NCI-H1105 (cell line): Measurements from ENCODE around the gene CILP2.

Source experiments
- DNase-seq: peaks from one replicate; lab custom pipeline; 2025; lab: John Stamatoyannopoulos, UW

Gene CILP2

DNA sequence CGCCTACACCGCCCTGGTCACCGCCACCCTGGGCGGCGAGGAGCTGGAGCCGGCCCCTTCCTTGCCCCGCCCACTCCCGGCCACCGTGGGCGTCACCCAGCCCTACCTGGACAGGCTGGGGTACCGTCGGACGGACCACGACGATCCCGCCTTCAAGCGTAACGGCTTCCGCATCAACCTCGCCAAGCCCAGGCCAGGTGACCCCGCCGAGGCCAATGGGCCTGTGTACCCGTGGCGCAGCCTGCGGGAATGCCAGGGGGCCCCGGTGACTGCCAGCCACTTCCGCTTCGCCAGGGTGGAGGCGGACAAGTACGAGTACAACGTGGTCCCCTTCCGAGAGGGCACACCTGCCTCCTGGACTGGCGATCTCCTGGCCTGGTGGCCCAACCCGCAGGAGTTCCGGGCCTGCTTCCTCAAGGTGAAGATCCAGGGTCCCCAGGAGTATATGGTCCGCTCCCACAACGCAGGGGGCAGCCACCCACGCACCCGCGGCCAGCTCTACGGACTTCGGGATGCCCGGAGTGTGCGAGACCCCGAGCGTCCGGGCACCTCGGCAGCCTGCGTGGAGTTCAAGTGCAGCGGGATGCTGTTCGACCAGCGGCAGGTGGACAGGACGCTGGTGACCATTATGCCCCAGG is 7.0 kb downstream of the CILP2 start:
- no peak for DNase-seq

DNA sequence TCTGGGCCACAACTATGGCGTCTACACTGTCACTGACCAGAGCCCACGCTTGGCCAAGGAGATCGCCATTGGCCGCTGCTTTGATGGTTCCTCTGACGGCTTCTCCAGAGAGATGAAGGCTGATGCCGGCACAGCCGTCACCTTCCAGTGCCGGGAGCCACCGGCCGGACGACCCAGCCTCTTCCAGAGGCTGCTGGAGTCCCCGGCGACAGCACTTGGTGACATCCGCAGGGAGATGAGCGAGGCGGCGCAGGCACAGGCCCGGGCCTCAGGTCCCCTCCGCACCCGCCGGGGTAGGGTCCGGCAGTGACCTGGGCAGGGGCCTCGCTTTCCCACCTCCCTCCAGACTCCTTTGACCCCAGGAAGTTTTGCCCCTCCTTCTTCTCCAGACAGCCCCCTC is 7.6 kb downstream of the CILP2 start:
- DNase-seq: no peak

GRCh38 chr19:19546751-19547162 is 8.7 kb downstream of the CILP2 start:
- DNase-seq: no peak

GRCh38 chr19:19547674-19548336 is 9.7 kb downstream of the CILP2 start:
- no peak for DNase-seq

- no peak for DNase-seq
Observed at GRCh38 chr19:19548915-19549759, 11.1 kb downstream of the CILP2 start.

DNA sequence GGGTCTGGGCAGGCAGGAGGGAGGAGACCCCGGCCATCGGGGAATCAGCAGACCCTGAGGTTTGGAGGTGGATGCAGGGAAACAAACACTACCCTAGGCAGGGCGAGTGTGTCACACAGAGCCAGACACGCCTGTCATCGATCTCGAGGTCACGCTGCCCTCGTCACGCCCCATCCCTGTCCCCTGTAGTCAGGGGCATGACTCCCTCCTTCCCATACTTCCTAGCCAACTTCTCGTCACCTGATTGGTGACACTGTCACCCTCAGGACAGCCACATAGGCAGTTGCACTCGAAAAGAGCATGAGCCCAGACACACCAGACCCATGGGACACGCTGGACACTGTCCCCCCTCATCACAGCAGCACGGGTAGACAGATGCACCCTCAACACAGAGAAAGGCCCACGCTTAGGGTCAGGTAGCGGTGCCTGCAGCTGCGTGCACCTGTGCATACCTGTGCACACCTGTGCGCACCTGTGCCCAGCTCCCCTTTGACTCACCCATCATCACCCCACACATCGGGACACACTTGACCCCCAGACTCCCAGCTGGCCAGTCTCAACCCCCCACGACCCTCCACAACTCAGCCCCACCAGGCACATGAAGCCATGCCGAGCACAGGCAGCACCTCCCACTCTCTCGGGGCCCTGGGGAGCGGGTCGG is 11.9 kb downstream of the CILP2 start:
- no peak for DNase-seq

GRCh38 chr19:19550485-19550929 is 12.4 kb downstream of the CILP2 start:
- DNase-seq: no peak

GRCh38 chr19:19550972-19551852 is 13.1 kb downstream of the CILP2 start:
- no peak for DNase-seq

- no peak for DNase-seq
Observed at GRCh38 chr19:19551853-19552192, 13.8 kb downstream of the CILP2 start.

GRCh38 chr19:19552798-19553197 is 14.7 kb downstream of the CILP2 start:
- no peak for DNase-seq

- DNase-seq: no peak
Observed at GRCh38 chr19:19553670-19554069, 15.6 kb downstream of the CILP2 start.

- no peak for DNase-seq
Observed at GRCh38 chr19:19554074-19555023, 16.3 kb downstream of the CILP2 start.

DNA sequence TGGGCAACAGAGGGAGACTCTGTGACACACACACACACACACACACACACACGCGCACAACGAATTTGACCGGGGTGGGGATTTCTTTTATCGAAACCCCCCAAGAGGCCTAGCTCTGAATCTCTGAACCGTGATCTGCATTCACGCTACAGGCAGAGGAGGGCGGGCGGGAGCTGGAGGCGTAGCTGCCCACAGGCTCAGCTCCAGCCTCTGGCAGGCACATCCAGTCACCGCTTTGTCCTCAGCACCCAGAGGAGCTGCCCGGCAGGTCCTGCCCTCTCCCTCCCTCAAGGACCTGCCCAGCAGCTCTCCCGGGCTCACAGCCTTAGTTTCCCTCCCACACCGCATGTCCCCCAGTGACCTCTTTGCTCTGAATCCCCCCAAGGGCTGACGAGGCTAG is 20.0 kb downstream of the CILP2 start:
- DNase-seq: no peak

- DNase-seq: no peak
Observed at GRCh38 chr19:19558636-19559035, 20.6 kb downstream of the CILP2 start.

DNA sequence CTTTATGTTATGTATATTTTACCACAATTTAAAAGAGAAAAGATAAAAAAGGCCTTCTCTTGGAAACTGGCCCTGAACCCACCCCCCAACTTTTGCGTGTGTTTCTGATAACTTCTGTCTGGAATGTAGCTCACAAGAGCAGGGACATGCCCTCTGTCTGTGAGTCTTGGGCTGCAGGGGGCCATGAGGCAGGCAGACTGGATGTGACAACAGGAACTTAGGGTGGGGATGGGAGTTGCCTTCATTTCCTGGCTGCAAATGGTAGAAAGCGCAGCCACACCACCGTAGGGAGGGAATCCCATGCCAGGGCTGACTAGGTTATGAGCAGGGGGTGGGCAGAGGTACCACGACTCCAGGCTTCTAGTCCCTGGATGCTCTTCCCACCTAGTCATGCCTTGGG is 21.9 kb downstream of the CILP2 start:
- DNase-seq: no peak

DNA sequence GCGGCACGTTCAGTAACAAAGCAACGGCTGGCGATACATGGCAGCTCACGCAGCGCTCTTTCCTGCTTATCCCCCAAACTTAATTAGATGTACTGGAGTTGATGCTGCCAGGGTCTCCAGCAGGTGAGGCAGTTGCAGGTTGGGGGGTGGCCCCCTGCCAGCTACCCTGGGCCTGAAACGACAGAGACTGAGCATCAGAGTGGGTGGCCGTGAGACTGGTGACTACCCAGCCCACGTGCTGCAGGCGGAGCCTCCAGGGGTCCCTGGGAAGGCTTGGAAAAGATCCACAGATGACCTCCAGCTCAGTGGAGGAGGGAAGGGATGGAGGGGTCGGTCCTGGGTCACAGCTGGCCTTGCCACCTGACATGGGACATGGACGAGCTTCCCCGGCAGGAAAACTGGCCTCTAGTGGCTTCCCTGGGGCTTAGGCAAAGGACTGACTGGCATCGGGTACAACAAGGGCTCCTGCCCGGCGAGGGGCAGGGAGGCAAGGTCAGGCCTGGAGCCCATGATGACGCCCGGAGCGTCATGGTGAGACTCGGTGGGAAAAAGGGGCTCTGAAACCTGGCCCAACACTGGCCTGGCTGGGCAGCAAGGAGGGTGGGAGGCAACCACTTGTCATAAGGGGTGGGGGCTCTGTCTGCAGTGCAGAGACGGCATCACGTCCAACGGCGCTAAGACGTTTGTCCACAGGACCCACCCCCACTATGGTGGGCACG is 24.0 kb downstream of the CILP2 start:
- no peak for DNase-seq

GRCh38 chr19:19562665-19563347 is 24.7 kb downstream of the CILP2 start:
- no peak for DNase-seq

DNA sequence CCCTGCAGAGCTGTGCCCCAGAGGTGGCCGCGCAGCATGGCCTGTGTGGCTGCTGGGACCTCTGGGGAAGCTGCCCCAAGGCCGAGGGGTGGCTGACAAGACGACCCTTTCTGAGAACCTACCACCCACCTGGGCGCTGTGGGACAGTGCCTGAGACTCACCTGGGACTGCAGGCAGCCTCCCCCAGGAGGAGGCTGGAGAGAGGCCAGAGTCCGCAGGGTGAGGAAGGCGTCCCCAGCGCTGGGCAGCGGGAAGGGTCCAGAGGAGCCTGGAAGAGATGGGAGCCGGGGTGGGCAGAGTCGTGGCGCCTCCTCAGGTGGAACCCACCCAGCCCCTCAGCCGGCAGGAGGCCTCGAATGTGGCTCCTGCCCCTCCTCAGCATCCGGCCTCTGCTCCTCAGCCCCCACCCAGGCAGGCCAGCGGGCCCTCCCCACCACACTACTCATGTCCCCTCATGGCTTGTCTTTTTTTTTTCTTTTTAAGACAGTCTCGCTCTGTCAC is 25.3 kb downstream of the CILP2 start:
- no peak for DNase-seq

DNA sequence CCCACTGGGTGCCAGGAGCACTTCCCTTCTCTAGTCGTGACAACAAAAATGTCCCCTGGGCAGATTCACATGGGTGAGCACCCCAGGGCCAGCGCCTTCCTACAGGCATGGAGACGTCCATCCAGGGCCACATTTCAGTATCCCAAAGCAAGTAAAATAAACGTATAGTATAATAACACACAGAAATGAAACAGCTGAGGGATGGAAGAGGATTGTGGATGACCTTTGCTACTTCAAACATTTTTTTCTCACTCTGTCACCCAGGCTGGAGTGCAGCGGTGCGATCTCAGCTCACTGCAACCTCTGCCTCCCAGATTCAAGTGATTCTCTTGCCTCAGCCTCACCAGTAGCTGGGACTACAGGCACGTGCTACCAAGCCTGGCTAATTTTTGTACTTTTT is 28.2 kb downstream of the CILP2 start:
- no peak for DNase-seq
